ENCODE data around the gene ZYX. TPM values are rescaled to one million over a fixed set of nuclear protein-coding genes. Genes with fewer than 3 reads are reported as not detected.

Gene ZYX
- total RNA-seq, 6 experiments from 2014 or later: 29.7 to 129 (median 43.6) TPM

DNA sequence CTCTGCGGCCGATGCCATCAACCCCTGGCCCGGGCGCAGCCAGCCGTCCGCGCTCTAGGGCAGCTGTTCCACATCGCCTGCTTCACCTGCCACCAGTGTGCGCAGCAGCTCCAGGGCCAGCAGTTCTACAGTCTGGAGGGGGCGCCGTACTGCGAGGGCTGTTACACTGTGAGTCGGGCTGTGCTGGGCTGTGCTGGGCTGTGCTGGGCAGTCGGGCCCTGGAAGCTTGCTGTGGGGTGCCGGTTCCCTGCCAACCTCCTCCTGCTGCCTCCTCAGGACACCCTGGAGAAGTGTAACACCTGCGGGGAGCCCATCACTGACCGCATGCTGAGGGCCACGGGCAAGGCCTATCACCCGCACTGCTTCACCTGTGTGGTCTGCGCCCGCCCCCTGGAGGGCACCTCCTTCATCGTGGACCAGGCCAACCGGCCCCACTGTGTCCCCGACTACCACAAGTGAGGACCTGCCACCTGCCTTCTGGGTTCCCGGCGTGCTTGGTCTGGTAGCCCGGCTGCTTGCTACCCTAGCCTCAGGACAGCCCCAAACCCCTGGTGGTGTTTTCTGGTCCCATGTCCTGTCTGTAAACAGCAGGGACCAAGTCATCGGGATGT is 7.5 kb downstream of the ZYX start:
- ATAC-seq (no peak), DNase-seq (peak in 1 of 3 donors; percentile 56)
- H3K4me3 ChIP-seq: no peak overlapping the region
- peaks cover 0 to 59% (median 31%) of the 10 kb centered on the region in 4 donors for H3K4me1 ChIP-seq
- peaks cover 0 to 42% (median 19%) of the 10 kb centered on the region in 4 donors for H3K36me3 ChIP-seq
- no peaks in the 10 kb centered on the region for H3K9me3 ChIP-seq
- H3K27me3 ChIP-seq: no peaks in the 10 kb centered on the region
- 82% methylated on average over 10 of the region's 28 CpGs for WGBS (ENCODE audit: insufficient coverage, low coverage, low lambda C conversion rate, missing lambda C conversion rate)
- H3K27ac ChIP-seq: no peak overlapping the region
- intact Hi-C loops (cut with DNase I): no loop called here
- TF ChIP-seq CTCF (IDR thresholded peaks at IDR 0.05): no peak
- TF ChIP-seq POLR2A (IDR thresholded peaks at IDR 0.05): no peak

DNA sequence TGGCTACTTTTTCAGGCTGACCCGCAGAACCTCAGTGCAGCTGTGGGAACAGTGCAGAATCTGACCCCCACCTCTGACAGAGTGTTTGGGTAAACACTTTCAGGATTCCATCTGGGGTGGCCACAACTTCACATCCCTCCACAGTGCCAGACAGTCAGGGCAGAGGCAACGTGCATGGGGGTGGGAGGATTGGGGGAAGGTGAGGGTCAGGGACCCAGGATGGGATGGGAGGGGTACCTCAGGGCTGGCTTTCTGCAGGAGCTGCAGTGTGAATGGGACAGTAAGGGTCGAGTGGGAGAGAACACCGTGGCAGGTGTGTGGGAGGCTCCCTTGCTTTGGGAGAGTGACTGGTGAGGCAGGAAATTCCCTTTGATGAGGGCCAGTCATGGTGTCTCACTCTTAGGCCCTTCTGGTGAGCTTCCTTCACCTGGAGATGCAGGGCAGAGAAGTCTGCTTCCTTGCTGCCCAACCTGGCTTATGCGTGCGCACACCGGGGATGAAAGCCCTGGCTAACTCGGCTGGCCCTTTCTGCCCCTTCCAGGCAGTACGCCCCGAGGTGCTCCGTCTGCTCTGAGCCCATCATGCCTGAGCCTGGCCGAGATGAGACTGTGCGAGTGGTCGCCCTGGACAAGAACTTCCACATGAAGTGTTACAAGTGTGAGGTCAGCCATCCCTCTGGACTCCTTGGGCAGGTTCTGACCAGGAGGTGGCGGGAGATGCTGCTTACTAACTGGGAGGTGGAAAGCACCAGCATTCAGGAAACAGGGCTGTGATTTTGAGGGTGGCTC is 8.4 kb downstream of the ZYX start:
- H3K4me1 ChIP-seq: peaks cover 0 to 56% (median 31%) of the 10 kb centered on the region in 4 donors
- WGBS (ENCODE audit: insufficient coverage, low coverage, low lambda C conversion rate, missing lambda C conversion rate): 82% methylated on average over 9 of the region's 15 CpGs
- intact Hi-C loops (cut with DNase I): no loop called here
- peaks cover 0 to 42% (median 19%) of the 10 kb centered on the region in 4 donors for H3K36me3 ChIP-seq
- H3K27me3 ChIP-seq: no peaks in the 10 kb centered on the region
- no peaks in the 10 kb centered on the region for H3K9me3 ChIP-seq
- no peak overlapping the region for H3K27ac ChIP-seq
- no peak overlapping the region for H3K4me3 ChIP-seq
- peak in 1 of 3 donors; percentile 53 for DNase-seq
- no peak for ATAC-seq
- TF ChIP-seq POLR2A (IDR thresholded peaks at IDR 0.05) (no peak), CTCF (IDR thresholded peaks at IDR 0.05) (no peak)

- WGBS (ENCODE audit: insufficient coverage, low coverage, low lambda C conversion rate, missing lambda C conversion rate): 89% methylated on average over 4 of the region's 10 CpGs
- intact Hi-C loops (cut with DNase I): no loop called here
- ATAC-seq (no peak), DNase-seq (no peak)
- Histone ChIP-seq H3K27me3 (no peaks in the 10 kb centered on the region), H3K27ac (no peak overlapping the region), H3K4me1 (peaks cover 0 to 56% (median 32%) of the 10 kb centered on the region in 4 donors), H3K9me3 (no peaks in the 10 kb centered on the region), H3K4me3 (no peak overlapping the region), H3K36me3 (peaks cover 0 to 42% (median 19%) of the 10 kb centered on the region in 4 donors)
- no peak for TF ChIP-seq POLR2A (IDR thresholded peaks at IDR 0.05)
- no peak for TF ChIP-seq CTCF (IDR thresholded peaks at IDR 0.05)
These were observed 9.1 kb downstream of the ZYX start for GRCh38 chr7:143390104-143390772.

DNA sequence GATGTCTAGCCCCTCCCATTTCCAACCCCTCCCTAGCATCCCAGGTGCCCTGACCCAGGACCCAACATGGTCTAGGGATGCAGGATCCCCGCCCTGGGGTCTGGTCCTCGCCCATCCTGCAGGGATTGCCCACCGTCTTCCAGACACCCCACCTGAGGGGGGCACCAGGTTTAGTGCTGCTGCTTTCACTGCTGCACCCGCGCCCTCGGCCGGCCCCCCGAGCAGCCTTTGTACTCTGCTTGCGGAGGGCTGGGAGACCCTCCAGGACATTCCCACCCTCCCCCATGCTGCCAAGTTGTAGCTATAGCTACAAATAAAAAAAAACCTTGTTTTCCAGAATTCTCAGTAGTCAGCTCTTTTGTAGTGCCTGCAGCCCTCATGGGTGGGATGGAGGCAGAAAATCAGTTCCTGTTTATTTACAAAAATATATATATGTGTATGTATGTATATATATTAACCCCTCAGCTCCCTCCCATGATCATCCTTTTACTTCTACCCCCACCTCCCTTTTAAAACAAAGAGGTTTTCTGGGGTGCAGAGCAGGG is 9.7 kb downstream of the ZYX start:
- DNase-seq (no peak), ATAC-seq (no peak)
- H3K4me3 ChIP-seq: no peak overlapping the region
- H3K4me1 ChIP-seq: peaks cover 0 to 55% (median 32%) of the 10 kb centered on the region in 4 donors
- TF ChIP-seq CTCF (IDR thresholded peaks at IDR 0.05) (no peak), POLR2A (IDR thresholded peaks at IDR 0.05) (no peak)
- H3K9me3 ChIP-seq: no peaks in the 10 kb centered on the region
- WGBS (ENCODE audit: insufficient coverage, low coverage, low lambda C conversion rate, missing lambda C conversion rate): 80% methylated on average over 2 of the region's 9 CpGs
- peaks cover 0 to 42% (median 19%) of the 10 kb centered on the region in 4 donors for H3K36me3 ChIP-seq
- intact Hi-C loops (cut with DNase I): no loop called here
- H3K27me3 ChIP-seq: no peaks in the 10 kb centered on the region
- peak overlapping the region in 1 of 3 donors; percentile 50 for H3K27ac ChIP-seq

Measured in right lobe of liver (tissue), 6 donors.